GM19025 (cell line): ENCODE data around the gene CMIP.
A peak's percentile ranks its signal among the peaks of the same experiment; 100 is the strongest.
"Not testable (repeated sequence)": the region's sequence is repeated elsewhere in the genome, so short reads cannot be mapped to it uniquely, and the experiment has no call there.

Experiments used
- ATAC-seq: cut with Tn5 transposase; IDR thresholded peaks from one replicate; pipeline ENCODE4 v1.9.1; 2021; ENCODE audit warnings: mild to moderate bottlenecking, low read depth, moderate library complexity; ENCODE audit not compliant: unreplicated experiment

CMIP gene

DNA sequence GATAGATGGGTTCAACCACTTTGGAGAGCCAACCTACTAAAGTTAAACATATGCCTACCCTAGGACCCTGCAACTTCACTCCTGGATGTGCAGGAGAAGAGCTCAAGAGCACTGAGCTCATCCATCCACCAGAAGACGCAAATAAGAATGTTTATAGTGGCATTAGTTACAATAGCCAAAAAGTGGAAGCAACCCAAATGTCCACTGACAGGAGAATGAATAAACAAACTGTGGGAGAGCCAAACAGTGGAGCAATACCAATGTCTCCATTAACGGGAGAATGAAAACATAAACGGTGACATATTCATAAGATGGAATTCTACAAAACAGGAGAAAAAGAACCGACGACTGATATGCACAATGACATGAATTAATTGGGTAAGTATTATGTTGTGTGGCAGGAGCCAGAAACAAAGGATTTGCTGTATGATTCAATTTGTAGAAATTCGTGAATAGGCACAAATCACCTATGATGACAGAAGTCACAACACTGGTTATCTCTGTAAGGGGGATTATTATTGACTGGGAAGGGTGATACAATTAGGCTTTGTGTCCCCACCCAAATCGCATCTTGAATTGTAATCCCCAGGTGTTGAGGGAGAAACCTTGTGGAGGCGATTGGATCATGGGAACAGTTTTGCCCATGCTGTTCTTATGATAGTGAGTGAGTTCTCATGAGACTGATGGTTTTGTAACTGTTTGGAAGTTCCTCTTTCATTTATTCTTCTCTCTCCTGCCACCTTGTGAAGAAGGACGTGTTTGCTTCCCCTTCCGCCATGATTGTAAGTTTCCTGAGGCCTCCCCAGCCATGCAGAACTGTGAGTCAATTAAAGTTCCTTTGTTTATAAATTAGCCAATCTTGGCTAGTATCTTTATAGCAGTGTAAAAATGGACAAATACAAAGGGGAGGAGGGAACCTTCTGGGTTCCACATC lies 276.6 kb downstream of the CMIP start:
- no peak for ATAC-seq

DNA sequence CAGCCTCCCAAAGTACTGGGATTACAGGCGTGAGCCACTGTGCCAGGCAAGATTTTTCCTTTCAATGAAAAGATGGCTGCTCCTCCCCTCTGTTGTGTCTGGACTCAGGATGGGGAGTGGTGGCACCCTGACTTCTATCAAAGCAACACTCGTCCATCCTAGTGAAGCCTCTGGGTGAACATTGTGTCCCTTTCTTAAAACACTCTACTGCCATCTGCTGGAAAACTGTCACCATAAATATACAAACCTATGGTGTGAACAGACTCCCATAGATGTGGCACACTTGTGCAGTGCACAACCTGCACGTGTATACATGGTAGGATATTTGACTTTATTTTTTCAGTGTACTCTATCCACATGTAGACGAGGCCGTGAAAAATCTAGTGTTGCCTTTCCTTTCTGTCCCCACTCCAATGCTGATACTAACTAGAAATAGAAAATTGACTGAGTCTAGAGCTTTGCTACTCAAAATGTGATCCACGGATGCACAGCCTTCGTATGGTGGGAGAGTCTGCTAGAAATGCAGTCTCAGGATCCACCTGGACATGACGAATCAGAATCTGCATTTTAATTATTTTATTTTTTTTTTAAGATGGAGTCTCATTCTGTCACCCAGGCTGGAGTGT lies 278.6 kb downstream of the CMIP start:
- peak; percentile 64 for ATAC-seq

- no peak for ATAC-seq
Observed at GRCh38 chr16:81728435-81728834, 283.8 kb downstream of the CMIP start.

GRCh38 chr16:81729451-81729850 lies 284.8 kb downstream of the CMIP start:
- ATAC-seq = no peak

GRCh38 chr16:81730090-81731051 lies 285.8 kb downstream of the CMIP start:
- peak; percentile 70 for ATAC-seq

DNA sequence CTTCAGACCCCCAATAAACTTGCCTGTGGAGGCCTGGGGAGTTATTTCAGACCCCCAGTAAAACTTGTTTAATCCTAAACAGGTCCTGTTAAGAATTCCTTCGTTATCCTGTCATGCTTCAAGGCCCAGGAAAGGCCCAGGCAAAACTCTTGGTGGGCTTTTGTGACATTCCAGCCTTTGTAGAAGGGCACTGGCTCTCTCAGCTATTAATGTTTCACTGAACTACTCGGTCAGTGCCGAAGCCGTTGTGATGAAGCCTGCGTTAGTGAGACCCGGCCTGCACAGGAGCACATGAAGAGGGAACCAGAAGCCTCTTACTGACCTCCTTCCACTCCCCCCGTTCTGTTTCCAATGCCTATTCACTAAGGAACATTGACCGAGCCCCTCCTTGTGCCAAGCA lies 287.0 kb downstream of the CMIP start:
- ATAC-seq = no peak

- no peak for ATAC-seq
Observed at GRCh38 chr16:81732699-81733098, 288.1 kb downstream of the CMIP start.

GRCh38 chr16:81733295-81733694 lies 288.7 kb downstream of the CMIP start:
- no peak for ATAC-seq

GRCh38 chr16:81734632-81735434 lies 290.2 kb downstream of the CMIP start:
- ATAC-seq = no peak

DNA sequence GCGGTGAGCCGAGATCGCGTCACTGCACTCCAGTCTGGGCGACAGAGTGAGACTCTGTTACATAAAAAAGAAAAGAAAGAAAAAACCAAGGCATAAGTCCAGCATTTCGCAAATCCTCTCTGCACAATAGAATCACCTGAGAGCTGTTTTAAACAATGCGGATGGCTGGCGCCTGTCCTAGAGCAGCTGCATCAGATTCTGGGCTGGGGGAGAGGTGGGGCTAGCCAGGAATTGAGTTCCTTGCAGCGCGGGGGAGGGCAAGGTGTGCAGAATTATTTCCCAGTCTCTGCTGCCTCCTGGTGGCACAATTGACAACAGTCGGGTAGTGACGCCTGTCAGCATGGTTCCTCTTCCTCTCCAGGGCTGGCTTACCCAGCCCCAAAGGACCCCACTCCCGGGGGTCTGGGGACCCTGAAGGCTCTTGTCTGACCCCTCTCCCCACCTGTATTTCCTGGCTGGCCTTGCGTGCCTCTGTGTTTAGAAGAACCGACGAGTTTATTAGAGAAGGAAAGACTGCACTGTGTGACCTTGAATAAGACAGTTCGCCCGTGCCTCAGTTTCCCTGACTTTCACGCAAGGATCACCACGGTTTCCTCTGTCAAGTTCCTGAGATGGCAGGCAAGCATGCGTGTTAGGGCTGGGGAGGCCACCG lies 293.4 kb downstream of the CMIP start:
- peak; percentile 40 for ATAC-seq

DNA sequence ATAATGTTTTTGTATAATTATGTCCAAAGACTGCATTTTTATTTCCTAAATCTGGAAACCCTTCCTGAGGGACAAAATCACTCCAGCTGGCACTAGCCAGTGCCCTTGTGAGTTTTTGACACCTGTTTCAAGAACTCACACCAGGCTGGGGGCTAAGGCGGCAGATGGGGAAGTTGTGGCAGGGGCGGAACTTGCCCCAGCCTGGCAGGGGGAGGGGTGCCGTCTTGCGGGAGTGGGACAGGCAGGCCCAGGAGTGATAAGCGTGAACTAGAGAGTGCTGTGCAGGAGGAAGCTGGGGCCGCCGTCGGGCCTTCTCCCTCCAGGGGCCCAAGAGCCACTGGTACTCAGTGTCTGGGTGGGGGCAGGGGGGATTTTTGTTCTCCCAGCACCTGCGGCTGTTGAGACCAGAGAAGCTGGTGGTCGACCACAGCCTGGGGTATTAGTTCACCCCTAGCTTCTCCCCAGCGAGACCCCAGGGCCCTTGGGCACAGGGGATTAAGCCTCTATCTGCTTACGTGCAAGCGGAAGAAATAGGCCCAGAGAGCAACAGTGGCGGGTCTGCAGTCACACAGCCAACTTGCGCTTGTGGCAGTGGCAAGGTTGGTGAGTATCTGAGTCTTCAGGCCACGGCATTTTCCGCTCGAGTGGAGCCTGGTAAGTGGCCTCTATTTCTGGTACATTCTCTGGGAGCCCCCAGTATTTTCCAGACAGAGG lies 294.3 kb downstream of the CMIP start:
- ATAC-seq = no peak

DNA sequence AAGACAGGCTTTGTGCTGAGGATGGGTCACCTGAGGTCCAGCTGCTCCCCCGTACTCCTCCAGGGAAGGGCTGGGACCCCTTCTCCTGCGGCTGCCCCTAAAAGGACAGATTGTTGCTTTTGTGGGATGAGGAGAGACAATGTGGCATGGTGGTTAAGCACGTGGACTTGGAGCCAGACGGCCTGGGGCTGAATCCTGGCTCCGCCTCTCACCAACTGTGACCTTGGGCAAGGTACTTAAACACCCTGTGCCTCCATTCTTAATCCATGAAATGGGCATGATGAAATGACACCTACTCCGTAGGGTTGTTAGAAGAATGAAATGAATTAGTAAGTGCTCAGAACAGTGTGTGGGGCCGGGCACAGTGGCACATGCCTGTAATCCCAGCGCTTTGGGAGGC lies 294.9 kb downstream of the CMIP start:
- no peak for ATAC-seq

DNA sequence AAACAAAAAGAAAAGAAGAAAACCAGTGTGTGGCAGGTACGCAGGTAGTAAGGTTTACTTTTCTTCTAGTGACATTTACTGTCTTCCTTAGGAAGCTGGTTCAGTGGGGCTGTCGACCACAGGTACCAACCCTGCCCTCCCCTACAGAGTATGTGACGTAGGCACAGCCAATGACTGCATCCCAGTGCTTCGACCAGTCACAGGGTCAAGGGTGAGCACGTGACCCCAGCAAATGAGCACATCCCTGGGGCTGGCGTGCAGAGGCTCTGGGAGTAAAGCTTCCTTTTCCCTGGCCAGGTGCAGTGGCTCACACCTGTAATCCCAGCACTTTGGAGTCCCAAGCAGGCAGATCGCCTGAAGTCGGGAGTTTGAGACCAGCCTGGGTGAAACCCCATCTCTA lies 295.6 kb downstream of the CMIP start:
- ATAC-seq = peak; percentile 64

DNA sequence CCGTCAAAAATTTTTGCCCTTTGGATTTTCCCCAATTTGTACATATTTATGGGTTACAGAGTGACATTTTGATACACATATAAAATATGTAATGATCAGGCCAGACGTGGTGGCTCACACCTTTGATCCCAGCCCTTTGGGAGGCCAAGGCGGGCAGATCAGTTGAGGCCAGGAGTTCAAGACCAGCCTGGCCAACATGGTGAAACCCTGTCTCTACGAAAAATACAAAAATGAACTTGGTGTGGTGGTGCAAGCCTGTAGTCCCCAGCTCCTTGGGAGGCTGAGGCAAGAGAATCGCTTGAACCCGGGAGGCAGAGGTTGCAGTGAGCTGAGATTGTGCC lies 296.8 kb downstream of the CMIP start:
- not testable (repeated sequence) for ATAC-seq

DNA sequence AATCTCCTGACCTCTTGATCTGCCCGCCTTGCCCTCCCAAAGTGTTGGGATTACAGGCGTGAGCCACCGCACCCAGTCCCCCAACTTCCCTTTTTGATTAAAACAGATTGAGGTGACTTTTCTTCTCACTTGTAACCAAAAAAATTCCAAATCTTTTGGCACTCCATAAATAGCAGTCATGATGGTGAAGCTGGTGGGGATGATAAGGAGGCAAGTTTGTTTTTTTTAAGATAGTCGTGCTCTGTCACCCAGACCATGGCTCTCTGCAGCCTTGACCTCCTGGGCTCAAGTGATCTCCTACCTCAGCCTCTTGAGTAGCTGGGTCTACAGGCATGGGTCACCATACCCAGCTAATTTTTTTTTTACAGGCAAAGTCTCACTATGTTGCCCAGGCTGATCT lies 299.8 kb downstream of the CMIP start:
- no peak for ATAC-seq

DNA sequence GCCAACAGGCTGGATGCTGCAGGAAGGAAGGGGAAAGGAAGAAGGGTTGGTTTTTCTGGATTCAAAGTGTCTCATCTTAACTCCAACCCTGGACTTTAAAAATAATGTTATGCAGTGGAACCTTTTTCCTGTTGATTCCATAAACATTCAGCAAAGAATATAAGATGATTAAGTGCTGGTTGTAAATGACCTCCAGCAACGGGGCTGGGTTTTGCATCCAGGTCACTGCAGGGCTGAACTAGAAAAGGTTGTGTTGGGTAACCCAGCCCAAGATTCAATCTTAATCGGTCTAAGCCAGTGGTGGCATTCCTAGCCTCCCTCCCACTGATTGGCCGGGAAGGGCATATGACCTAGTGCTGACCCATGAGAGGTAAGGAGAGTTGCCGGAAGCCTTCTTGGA lies 300.3 kb downstream of the CMIP start:
- no peak for ATAC-seq

DNA sequence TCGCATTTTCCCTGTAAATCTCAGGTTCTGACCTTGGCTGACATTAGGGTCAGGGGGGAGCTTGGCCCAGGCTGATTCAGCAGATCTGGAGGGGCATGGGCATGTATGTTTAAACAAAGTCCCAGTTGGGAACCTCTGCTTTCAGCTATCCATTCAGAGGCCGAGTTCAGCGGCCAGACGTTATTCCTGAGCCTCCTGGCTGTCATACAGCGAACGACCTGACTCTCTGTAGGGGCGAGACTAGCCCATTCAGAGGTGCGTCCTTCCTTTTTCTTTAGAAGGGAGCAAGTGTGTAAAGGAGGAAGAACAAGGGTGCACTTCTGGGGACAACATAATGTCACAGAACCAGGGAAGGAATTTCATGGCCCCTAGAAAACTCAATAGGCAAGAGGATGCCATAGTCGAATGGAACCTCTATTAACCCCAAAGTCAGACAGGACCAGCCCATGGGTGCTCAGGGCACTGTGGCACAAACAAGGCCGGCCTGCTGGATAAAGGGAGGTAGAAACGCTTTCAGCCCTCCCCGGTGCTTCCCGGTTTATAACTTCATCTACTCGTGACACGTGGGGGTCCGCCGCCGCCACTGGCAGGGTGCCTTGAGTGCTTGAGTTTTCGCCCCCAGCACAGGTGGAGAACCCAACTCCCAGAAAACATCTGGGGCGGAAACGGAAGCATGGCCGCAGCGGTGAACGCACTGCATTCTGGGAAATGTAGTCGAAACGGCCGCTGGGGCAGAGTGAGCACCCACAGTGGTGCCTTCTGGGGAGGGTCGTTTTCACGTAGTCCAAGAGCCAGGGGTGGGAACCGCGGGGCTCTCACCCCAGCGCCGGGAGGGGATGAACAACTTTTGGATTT lies 301.3 kb downstream of the CMIP start:
- peak; percentile 72 for ATAC-seq

DNA sequence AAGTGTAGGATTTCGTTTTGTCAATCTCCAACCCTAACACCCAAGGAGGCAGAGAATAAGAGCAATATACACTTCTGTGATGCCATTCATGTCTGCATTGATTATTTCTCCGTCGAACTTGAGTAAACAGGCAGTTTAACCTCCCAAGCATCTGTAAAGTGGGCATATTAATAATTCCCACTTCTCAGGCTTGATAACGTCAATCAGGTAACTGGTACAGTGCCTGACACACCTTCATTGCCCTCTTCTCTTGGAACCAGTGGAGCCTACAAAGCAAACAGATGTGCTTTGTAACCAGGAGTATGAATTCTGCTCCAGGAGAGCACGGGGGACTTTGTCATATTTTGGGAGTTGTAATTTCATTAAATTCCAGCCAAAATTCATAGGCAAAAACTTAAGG lies 302.0 kb downstream of the CMIP start:
- ATAC-seq = no peak
